Islet precursor cell (in vitro differentiated cells): ENCODE measurements around the gene SCFD2.
"Not testable (repeated sequence)": the region's sequence is repeated elsewhere in the genome, so short reads cannot be mapped to it uniquely, and the experiment has no call there.

Experiments
- DNase-seq: peaks from one replicate; pipeline ENCODE4 v3.0.0-alpha.2; 2018

Gene SCFD2

DNA sequence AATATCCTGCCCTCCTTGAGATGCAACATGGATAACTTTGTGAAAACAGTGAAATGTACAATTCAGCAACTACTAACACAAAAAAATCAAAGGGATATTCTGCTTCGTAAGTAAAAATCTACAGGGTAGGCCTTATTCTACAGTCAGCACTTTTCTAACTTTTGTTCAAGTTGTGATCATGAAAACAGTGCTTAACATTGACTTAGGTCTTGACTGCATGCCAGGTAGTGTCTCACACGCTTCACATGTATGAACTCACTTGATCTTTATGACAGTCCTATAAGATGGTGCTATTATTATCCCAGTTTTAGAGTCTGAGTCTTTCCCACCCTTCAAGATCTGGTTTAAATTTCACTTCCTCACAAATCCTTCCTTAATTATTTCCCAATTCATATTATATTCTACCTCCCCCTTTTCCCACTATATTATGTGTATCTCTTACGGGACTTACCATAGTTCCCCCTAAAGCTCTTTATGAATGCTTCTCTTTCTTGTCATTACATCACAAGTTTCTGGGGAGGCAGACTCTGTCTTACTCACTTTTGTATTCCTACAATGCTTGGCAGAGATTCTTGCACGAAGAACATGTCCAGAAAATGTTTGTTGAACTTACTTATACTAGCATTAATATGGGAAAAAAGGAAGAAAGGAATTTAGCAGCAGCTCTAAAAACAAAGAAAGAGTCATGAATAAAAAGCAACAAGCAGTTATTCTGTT is 179.8 kb downstream of the SCFD2 start:
- no peak for DNase-seq

DNA sequence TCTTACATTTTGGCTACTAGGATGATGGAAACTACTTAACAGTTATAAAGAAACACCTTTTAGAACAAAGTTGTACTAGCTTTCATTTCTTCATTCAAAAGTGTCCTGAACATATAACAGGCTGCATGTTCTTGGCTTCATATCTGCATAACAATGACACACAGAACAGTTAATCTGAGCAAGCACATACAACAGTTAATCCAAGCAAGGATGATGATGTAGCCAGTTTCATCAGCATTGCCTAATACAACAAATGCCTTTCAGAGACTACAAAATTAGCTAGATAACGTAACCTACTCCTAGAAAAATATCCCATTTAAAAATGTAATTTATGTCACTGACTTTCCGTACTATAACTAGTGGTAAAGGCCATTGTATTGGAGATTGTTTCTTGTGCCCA is 182.1 kb downstream of the SCFD2 start:
- no peak for DNase-seq

DNA sequence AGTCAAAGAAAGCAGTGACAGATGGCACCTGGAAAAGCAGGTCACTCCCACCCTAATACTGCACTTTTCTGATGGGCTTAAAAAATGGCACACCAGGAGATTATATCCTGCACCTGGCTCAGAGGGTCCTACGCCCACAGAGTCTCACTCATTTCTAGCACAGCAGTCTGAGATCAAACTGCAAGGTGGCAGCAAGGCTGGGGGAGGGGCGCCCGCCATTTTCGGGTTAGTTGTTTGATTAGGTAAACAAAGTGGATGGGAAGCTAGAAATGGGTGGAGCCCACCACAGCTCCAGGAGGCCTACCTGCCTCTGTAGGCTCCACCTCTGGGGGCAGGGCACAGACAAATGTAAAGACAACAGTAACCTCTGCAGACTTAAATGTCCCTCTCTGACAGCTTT is 188.1 kb downstream of the SCFD2 start:
- not testable (repeated sequence) for DNase-seq

DNA sequence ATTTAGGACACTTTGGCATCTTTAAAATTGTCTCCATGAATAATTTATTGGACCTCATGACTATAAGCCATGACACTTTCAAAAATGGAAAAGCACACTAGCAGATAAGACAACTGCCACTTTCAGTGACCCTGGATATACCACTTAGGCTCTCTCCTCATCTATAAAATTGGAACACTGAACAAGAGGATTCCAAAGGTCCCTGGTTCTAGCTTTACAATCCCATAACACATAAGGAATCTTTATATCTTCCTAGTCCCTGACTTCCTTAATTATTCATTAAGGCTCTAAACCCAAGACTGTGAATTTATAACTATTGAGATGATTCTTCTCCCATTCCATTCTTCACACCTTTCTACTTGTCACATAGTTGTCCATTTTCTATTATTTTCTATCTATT is 190.2 kb downstream of the SCFD2 start:
- no peak for DNase-seq

DNA sequence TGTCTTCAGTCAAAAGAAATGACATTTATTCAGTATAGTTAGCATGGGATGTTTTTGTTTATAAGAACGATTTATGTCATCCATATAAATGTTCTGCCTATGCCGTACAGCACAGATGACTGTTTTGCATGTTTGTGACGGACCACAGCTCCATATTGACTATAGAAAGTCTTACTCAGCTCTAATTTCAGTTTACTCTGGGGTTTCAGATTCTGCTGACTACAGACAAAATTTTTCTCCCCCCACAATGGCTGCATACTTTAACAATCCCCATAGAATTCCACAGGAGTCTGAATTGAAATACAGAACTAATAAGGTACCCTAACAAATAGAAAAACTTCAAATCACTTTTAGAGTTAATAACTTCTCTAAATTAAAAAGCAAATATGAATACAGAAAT is 191.0 kb downstream of the SCFD2 start:
- no peak for DNase-seq

DNA sequence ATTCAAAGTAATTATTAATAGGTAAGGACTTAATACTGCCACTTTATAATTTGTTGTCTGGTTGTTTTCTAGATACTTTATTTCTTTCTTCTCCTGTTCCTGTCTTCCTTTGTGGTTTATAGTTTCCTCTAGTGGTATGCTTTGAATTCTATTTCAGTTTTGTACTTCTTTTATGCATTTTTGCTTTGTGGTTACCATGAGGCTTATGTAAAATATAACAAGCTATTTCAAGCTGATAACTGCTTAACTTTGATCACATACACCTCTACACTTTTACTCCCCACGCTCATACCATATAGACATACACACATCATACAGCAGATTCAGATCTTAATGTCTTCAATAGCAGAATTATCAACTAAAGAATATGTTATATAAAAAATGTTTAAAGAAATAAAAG is 192.3 kb downstream of the SCFD2 start:
- DNase-seq: no peak

DNA sequence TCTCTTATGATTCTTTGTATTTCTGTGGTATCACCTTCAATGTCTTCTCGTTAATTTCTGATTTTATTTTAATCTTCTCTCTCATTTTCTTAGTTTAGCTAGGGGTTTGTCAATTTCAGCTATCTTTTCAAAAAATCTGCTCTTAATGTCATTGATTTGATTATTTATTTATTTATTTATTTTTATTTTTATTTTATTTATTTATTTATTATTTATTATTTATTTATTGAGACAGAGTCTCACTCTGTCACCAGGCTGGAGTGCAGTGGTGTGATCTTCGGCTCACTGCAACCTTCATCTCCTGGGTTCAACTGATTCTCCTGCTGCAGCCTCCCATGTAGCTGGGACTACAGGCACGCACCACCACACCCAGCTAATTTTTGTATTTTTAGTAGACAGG is 194.1 kb downstream of the SCFD2 start:
- DNase-seq: no peak

DNA sequence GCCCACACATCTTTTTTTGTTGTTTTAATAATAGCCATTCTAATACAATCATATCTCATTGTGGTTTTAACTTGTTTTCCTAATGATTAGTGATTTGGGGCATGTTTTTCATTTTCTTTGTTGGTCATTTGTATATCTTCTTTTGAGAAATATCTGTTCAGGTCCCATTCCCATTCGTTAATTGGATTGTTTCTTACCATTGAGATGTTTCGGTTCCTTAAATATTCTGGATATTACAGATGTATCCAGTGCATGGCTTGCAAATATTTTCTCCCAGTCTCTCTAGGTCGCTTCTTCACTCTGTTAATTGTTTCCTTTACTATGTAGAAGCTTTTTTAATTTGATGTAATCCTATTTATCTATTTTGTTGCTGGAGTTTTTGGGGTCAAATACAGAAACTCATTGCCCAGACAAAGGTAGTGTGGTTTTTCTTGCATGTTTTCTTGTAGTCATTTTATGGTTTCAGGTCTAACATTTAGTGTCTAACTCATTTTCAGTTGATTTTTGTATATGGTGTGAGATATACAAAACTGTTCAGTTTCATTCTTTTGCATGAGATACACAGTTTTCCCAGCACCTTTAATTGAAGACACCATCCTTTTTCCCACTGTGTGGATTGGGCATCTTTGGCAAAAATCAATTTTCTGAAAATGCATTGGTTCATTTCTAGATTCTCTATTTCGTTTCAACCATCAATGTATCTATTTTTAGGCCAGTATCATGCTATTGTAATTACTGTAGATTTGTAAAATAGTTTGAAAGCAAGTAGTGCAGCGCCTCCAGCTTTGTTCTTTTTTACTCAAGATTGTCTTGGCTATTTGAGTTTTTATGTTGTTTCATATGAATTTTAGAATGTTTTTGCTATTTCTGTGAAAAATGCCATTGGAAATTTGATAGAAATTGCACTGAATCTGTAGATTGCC is 195.9 kb downstream of the SCFD2 start:
- DNase-seq: no peak

DNA sequence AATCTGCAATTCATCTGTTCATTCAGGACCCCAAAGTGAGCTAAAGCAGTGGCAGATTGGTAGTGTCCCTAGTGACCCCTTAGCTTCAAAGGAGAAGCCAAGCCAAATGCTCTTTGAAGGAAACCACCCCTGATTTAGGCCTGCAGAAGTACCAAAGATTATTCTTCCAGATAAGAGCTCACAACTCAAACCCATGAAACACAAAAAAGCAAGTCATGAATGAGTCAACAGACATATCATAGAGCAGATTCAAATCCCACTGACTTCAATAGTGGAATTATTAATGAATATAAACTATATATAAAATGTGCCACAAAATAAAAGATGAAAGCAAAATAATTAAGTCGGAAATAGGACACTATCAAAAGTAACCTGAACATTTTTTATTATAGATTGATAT is 197.6 kb downstream of the SCFD2 start:
- no peak for DNase-seq

DNA sequence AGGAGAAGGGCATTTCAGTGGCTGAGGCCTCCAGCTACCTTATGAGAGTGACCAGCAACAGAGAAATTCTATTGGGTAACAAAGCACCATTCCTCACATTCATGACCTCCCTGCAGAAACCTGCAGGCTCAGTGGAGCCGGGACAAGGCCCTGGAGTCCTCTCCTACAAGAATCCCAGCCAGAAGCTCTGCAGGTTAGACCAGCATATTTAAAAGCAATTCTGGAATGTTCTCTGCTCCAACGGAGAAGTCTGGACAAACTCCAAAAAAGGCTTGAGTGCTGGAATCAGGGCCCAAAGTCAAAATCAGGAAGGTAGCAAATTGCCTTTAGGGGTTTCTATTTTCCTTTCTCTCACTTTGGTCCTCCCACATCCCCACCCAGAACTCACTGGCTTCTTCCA is 202.9 kb downstream of the SCFD2 start:
- DNase-seq: no peak

DNA sequence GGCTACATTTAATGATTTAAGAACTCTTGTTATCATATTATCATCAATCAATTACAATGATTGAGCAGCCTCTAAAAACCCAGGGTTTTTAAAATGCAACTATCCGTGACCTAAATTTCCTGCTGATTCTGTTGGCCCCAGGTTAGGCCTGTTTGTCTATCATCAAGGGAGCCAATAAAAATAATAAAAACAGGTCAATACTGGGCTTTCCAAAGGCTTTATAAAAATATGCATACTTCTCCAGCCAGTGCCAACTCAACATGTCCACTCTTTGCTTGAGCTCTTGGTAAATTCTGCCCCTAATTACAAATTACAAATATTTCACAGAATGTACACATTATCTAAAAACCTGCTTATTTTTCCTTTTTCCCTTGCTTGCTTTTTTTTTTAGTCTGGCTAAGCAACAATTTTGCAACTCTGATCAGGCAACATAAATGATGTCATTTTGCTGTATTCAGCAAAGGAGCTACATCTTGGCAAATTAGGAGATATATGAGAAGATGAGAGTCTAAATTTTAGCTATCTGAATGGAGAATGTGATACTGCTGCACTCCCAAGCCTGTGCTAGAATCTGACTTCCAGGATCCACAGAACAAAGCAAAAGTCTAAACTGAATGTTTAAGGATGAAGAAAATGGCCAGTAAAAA is 204.0 kb downstream of the SCFD2 start:
- no peak for DNase-seq

DNA sequence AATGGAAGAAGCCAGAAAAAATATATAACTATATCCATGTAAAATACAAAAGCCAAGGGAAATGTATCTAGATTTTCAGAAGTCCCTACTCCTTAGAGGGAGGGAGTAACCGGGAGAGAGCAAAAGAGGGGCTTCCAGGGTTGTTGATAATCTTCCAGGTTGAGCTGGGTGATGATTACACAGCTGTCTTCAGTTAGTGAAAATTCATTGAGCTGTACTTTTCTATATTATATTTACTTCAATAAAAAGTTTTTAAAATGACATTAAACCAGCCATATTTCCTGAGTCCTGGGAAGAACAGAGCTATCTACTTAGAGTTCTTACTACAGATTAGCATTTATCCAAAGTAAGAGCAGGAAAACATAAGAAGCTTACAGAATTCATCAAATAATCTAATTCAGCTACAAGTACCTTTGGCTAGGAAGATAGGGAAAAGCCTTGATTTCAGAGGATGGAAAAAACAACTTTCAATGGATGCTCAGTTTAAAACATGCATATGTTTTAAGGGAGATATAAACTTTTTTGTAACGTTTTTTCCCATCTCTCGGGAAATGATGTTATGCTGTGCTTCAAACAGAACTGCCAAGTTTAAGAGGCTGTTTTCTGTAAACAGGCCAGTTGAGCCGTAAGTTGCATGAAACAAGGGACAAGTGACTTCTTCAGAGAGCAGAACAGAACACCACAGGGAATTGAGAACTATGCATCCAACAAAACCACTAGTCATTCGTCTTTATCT is 204.6 kb downstream of the SCFD2 start:
- no peak for DNase-seq

DNA sequence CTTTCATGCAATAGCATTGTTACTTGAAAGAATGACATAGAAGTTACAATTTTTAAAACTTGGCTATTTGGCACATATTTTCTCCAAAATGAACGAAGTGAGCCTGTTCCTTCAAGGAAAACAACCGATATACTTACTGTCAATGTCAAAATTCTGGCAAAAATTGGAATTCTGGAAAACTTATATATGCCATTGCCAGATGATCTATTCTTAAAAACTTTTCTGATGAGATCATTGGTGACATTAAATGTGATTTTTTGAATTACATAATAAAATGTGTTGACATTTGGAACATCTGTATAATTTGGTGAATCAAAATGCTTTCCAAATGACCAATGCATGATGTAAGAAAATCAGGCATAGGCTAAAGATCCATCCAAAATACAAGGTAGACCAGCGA is 209.0 kb downstream of the SCFD2 start:
- DNase-seq: no peak

DNA sequence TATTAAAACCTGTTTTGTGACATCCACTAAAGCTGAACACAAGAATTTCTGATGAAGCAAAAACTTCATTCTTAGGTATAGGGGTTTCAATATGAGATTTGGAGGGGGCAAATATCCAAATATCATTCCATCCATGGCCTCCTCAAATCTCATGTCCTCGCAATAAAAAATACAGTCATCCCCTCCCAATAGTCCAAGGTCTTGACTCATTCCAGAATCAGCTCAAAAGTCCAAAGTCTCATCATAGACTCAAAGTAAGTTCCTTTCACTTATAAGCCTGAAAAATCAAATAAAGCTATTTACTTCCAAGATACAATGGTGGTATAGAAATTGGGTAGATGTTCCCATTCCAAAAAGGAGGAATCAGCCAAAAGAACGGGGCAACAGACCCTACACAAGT is 213.4 kb downstream of the SCFD2 start:
- no peak for DNase-seq

DNA sequence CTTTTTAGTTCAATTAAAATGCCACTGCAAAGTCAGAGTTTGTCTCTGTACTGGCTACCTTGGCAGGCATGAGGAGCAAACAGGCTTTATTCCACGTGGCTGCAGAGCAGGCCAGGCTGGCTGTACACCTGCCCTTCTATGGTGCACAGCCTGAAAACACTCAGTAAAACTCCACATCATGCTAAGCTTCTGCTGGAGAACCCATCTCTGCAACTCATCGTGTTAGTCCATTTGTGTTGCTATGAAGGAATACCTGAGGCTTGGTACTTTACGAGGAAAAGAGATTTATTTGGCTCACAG is 214.4 kb downstream of the SCFD2 start:
- no peak for DNase-seq

DNA sequence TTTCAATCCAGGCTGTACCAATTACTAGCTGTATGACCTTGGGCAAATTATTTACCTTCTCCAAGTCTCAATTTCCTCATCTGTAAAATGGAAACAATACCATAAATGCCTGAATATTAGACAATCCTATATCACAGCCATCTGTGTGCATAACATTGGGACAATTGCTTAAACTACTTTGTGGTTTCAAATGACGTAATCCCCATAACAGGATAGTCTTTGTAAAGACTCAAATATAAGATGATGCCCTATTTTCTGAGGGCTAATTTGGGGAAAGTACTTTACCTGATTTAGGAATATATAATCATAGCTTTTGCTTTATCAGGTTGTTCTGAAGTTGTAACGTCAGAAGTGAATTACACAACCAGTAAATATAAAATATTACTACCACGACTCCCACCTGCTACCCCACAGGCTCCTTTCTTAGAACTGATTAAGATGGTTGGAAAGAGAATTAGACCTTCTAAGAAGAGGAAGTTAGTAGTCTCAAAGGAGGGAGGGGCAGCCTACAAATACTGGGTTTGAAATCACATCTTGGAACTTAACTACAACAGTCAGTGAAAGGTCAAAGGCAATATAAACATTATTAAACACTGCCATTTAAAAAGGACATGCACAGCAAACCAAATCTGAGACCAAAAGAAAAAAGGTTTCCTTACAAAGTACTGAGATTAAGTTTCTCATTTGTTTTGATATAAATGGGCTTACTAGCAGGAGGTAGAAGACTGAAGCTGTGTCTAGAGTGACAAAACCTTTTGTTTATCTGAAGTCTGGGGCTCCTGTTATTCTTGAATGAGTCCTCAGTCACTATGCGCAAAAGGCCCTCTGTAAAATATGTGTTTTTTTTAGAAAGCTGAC is 215.0 kb downstream of the SCFD2 start:
- DNase-seq: no peak

DNA sequence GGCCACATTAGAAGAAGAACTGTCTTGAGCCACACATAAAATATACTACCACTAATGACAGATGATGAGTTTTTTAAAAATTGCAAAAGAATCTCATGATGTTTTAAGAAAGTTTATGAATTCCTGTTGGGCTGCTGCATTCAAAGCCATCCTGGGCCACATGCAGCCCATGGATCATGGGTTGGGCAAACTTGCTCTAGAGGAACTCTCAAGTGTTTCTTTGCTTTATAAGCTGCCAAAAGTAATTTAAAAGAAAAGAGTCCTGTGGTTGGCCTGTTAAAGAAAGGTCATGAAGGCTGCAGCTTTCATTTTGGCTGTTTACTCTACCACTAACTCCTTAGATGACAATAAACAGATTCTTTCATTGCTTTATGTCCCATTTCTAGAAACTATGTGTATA is 218.2 kb downstream of the SCFD2 start:
- no peak for DNase-seq

DNA sequence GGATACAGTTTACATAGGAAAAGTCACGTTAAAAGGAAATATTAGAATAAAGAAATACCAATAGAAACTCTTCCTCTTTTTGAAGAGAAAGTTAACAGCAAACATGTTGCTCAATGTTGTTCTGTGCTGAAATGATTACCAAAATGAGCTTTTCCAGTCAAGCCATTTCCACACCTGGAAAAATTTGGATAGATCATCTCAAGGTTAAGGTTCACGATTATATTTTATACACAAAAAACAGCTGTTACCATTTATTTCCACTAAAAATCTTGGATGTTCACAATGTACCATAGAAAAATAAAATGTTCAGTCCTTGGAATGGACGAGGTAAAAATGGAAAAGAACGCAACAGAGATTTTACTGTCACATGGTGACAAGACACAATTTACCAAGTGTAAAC is 218.7 kb downstream of the SCFD2 start:
- no peak for DNase-seq

DNA sequence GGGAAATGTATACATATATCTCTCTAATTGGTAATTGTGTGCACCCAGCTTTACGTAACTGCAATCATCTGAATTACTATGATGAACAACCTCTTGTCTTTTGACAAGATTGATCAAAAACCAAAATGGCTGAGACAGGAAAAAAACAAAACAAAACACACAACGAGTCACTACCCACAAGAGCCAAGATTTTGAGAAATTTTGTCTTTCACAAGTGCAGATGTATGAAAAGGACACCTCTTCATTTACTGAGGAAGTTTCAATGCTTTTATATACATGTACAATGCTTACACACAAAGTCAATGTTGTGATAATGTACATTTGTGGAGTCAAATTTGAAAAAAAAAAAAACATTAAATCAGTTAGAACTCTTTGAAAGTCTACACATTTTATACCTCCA is 224.6 kb downstream of the SCFD2 start:
- DNase-seq: no peak

DNA sequence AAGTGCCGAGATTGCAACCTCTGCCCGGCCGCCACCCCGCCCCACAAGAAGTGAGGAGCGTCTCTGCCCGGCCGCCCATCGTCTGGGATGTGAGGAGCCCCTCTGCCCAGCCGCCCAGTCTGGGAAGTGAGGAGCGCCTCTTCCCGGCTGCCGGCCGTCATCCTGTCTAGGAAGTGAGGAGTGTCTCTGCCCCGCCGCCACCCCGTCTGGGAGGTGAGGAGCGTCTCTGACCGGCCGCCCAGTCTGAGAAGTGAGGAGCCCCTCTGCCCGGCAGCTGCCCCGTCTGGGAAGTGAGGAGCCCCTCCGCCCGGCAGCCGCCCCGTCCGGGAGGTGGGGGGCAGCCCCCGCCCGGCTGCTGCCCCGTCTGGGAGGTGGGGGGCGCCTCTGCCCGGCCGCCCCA is 226.6 kb downstream of the SCFD2 start:
- not testable (repeated sequence) for DNase-seq

DNA sequence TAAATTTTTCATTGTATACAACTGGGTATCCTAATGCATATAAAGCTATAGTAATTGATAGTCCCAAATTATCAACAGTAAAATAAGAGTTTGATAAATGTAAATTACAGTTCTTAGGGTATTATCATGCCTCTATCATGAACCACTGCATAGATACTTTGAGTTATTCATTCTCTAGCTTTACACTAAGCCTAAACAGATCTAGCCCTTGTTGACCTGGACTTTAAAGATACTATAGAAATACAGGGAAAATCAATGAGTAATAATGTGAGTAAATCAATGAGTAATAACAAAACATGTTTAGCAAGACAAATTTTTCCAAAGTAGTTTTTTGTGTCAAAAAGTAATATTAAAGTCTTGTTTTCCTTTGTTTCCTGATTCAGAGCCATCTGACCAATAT is 228.4 kb downstream of the SCFD2 start:
- no peak for DNase-seq

DNA sequence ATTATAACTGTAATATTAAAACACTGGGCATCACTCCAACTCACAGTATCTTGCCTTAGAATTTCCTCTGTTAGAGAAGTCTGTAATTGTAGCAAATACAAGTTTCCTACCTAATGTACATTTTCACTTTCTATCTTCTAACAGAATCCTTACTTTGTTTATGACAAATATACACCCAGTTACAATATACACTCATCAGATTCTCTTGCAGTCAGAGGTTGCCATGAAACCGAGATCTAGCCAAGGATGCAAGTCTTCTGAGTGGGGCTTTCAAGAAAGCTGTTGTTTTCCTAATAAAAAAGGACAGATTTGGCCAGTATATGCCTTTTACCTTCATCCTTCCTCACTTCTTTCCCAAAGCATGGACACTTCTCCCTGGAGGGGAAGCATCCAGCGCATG is 228.9 kb downstream of the SCFD2 start:
- DNase-seq: no peak
